ENCODE data around the gene VPS13C. TPM values are rescaled to one million over a fixed set of nuclear protein-coding genes. Genes with fewer than 3 reads are reported as not detected.

VPS13C gene
- total RNA-seq, 3 donors from 2014 or later (not counting 1 experiment from before 2014, with no cell fraction given), result 155 to 204 (median 164) TPM

- Mint-ChIP-seq H3K36me3 (peaks cover 23% of the 10 kb centered on the region), H3K4me1 (peaks cover 21 to 25% of the 10 kb centered on the region in 2 donors)
These were observed 85.5 kb downstream of the VPS13C start for GRCh38 chr15:61974759-61975158.

GRCh38 chr15:61974118-61974517, 86.1 kb downstream of the VPS13C start:
- no peaks in the 10 kb centered on the region for H3K9me3 ChIP-seq (ENCODE audit: control insufficient read depth, insufficient read depth, low read length)
- DNase-seq, result no peak
- peak; percentile 27 to 61 (median 55) for ATAC-seq
- no peak for TF ChIP-seq CTCF (IDR thresholded peaks at IDR 0.05)
- peaks cover 17% of the 10 kb centered on the region for H3K36me3 Mint-ChIP-seq
- H3K4me1 ChIP-seq (ENCODE audit: control insufficient read depth, insufficient read depth, low read length), result no peaks in the 10 kb centered on the region
- H3K4me1 Mint-ChIP-seq, result peaks cover 18 to 19% of the 10 kb centered on the region in 2 donors
- no peak overlapping the region for H3K27ac ChIP-seq (ENCODE audit: low read length)
- H3K27ac Mint-ChIP-seq, result peak overlapping the region; percentile 51 to 74
- intact Hi-C loops (cut with micrococcal nuclease), result no loop called here
- H3K36me3 ChIP-seq (ENCODE audit: control insufficient read depth, insufficient read depth, low read length), result peaks cover 67% of the 10 kb centered on the region
- no peak overlapping the region for H3K4me3 ChIP-seq (ENCODE audit: low read length)
- H3K27me3 Mint-ChIP-seq (ENCODE audit: low read depth in 2 of 2), result no peaks in the 10 kb centered on the region
- no CpG with 5 or more reads among the region's 1 CpG for WGBS (ENCODE audit: insufficient coverage)
- no peak overlapping the region for H3K4me3 Mint-ChIP-seq
- no peaks in the 10 kb centered on the region for H3K27me3 ChIP-seq (ENCODE audit: control insufficient read depth, insufficient read depth, low read length)
- no peaks in the 10 kb centered on the region for H3K9me3 Mint-ChIP-seq

More at GRCh38 chr15:61974759-61975158, 85.5 kb downstream of the VPS13C start:
- 88% methylated on average over 1 of the region's 1 CpG for WGBS (ENCODE audit: insufficient coverage)
- H3K36me3 ChIP-seq (ENCODE audit: control insufficient read depth, insufficient read depth, low read length), result peaks cover 66% of the 10 kb centered on the region
- H3K27ac Mint-ChIP-seq, result peak overlapping the region; percentile 51 to 74
- no peaks in the 10 kb centered on the region for H3K9me3 Mint-ChIP-seq
- H3K27me3 Mint-ChIP-seq (ENCODE audit: low read depth in 2 of 2), result no peaks in the 10 kb centered on the region
- intact Hi-C loops (cut with micrococcal nuclease), result no loop called here
- no peak overlapping the region for H3K4me3 Mint-ChIP-seq
- no peak overlapping the region for H3K27ac ChIP-seq (ENCODE audit: low read length)
- no peaks in the 10 kb centered on the region for H3K4me1 ChIP-seq (ENCODE audit: control insufficient read depth, insufficient read depth, low read length)
- H3K27me3 ChIP-seq (ENCODE audit: control insufficient read depth, insufficient read depth, low read length), result no peaks in the 10 kb centered on the region
- DNase-seq, result no peak
- no peak overlapping the region for H3K4me3 ChIP-seq (ENCODE audit: low read length)
- no peak for TF ChIP-seq CTCF (IDR thresholded peaks at IDR 0.05)
- ATAC-seq, result peak in 1 of 3 donors; percentile 40
- no peaks in the 10 kb centered on the region for H3K9me3 ChIP-seq (ENCODE audit: control insufficient read depth, insufficient read depth, low read length)

GRCh38 chr15:61951949-61952348, 108.3 kb downstream of the VPS13C start:
- DNase-seq (no peak), ATAC-seq (no peak)
- Histone ChIP-seq H3K9me3 (ENCODE audit: control insufficient read depth, insufficient read depth, low read length) (no peaks in the 10 kb centered on the region), H3K4me1 (ENCODE audit: control insufficient read depth, insufficient read depth, low read length) (no peaks in the 10 kb centered on the region), H3K27ac (ENCODE audit: low read length) (no peak overlapping the region), H3K4me3 (ENCODE audit: low read length) (no peak overlapping the region), H3K36me3 (ENCODE audit: control insufficient read depth, insufficient read depth, low read length) (peaks cover 77% of the 10 kb centered on the region), H3K27me3 (ENCODE audit: control insufficient read depth, insufficient read depth, low read length) (no peaks in the 10 kb centered on the region)
- WGBS (ENCODE audit: insufficient coverage), result 100% methylated on average over 1 of the region's 2 CpGs
- Mint-ChIP-seq H3K36me3 (peaks cover 14% of the 10 kb centered on the region), H3K27ac (no peak overlapping the region), H3K9me3 (no peaks in the 10 kb centered on the region), H3K27me3 (ENCODE audit: low read depth in 2 of 2) (no peaks in the 10 kb centered on the region), H3K4me1 (peaks cover 0 to 7% of the 10 kb centered on the region in 2 donors), H3K4me3 (no peak overlapping the region)
- intact Hi-C loops (cut with micrococcal nuclease), result no loop called here
- no peak for TF ChIP-seq CTCF (IDR thresholded peaks at IDR 0.05)

GRCh38 chr15:61946778-61947177, 113.5 kb downstream of the VPS13C start:
- H3K9me3 Mint-ChIP-seq, result no peaks in the 10 kb centered on the region
- Histone ChIP-seq H3K27me3 (ENCODE audit: control insufficient read depth, insufficient read depth, low read length) (no peaks in the 10 kb centered on the region), H3K4me3 (ENCODE audit: low read length) (no peak overlapping the region), H3K27ac (ENCODE audit: low read length) (no peak overlapping the region), H3K9me3 (ENCODE audit: control insufficient read depth, insufficient read depth, low read length) (no peaks in the 10 kb centered on the region), H3K36me3 (ENCODE audit: control insufficient read depth, insufficient read depth, low read length) (peaks cover 60% of the 10 kb centered on the region), H3K4me1 (ENCODE audit: control insufficient read depth, insufficient read depth, low read length) (no peaks in the 10 kb centered on the region)
- no peak overlapping the region for H3K4me3 Mint-ChIP-seq
- peaks cover 16% of the 10 kb centered on the region for H3K36me3 Mint-ChIP-seq
- ATAC-seq, result no peak
- no peaks in the 10 kb centered on the region for H3K27me3 Mint-ChIP-seq (ENCODE audit: low read depth in 2 of 2)
- peak overlapping the region in 1 of 2 donors; percentile 18 for H3K27ac Mint-ChIP-seq
- no peak for DNase-seq
- TF ChIP-seq CTCF (IDR thresholded peaks at IDR 0.05), result no peak
- intact Hi-C loops (cut with micrococcal nuclease), result no loop called here
- peaks cover 7 to 9% of the 10 kb centered on the region in 2 donors for H3K4me1 Mint-ChIP-seq
